HAP-1 (cell line): ENCODE data around the gene DYNLRB2.

Experiments used
- DNase-seq, 2 experiments: peaks; one replicate each; pipeline ENCODE4 v3.0.0-alpha.2; 2016 to 2020; ENCODE audit warnings: low spot score in 2 of 2
- H3K27me3 ChIP-seq: fragments of 250-450 bp; sonication (Bioruptor Pico); 2 replicates; pipeline ENCODE4 v1.5.1; 2020; ENCODE audit warnings: low read depth, mild to moderate bottlenecking, moderate library complexity
- H3K36me3 ChIP-seq: fragments of 250-450 bp; sonication (Bioruptor Pico); replicated peaks from 2 replicates; pipeline ENCODE4 v1.5.1; 2020; ENCODE audit warnings: mild to moderate bottlenecking
- H3K4me1 ChIP-seq: fragments of 250-450 bp; sonication (Bioruptor Pico); 2 replicates; pipeline ENCODE4 v1.5.1; 2020; ENCODE audit warnings: mild to moderate bottlenecking
- H3K4me3 ChIP-seq: fragments of 250-450 bp; sonication (Bioruptor Pico); 2 replicates; pipeline ENCODE4 v1.5.1; 2020; ENCODE audit warnings: mild to moderate bottlenecking, moderate library complexity
- H3K9me3 ChIP-seq: fragments of 250-450 bp; sonication (Bioruptor Pico); 2 replicates; pipeline ENCODE4 v1.5.1; 2020; ENCODE audit warnings: mild to moderate bottlenecking, moderate library complexity
- in situ Hi-C: fragments of 300-500 bp; cut with MboI; formaldehyde crosslinking; loops from 3 replicates; pipeline ENCODE4 v1.14.3; 2020; ENCODE audit warnings: low sequenced_read_pairs, inconsistent platforms, mixed read lengths

DYNLRB2 gene

GRCh38 chr16:80526418-80527061 is 14.3 kb upstream of the DYNLRB2 start:
- no peaks in the 10 kb centered on the region for H3K36me3 ChIP-seq
- no peaks in the 10 kb centered on the region for H3K4me1 ChIP-seq
- H3K9me3 ChIP-seq, result no peaks in the 10 kb centered on the region
- peaks cover 4% of the 10 kb centered on the region; the same call in 1 of the 2 replicates for H3K27me3 ChIP-seq
- H3K4me3 ChIP-seq, result no peak overlapping the region
- DNase-seq, result peak; percentile 49
- in situ Hi-C loops, result loop anchor here (25.0 kb wide), 1 partner anchor 436 kb away; no protein-coding TSS in a partner anchor

DNA sequence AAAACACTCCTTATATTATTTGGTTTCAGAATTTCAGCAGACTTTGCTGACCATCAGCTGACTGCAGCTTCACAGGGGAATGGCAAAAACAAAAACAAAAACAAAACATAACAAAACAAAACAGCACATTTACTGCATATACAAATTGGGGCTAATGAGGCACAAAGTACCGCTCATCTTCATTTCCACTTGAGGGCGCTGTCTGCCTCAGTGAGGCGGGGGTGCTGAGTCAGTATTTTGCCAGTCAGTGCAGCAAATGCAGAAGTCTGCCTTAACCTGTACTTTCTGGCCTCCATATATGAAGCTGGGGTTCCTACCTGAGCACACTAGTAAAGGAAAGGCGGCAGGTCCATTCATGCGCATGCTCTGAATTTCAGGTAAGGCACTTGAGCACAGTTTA is 13.5 kb upstream of the DYNLRB2 start:
- in situ Hi-C loops, result loop anchor here (25.0 kb wide), 1 partner anchor 435 kb away; no protein-coding TSS in a partner anchor
- Histone ChIP-seq H3K4me1 (no peaks in the 10 kb centered on the region), H3K9me3 (no peaks in the 10 kb centered on the region), H3K36me3 (no peaks in the 10 kb centered on the region), H3K27me3 (peaks cover 4% of the 10 kb centered on the region; the same call in 1 of the 2 replicates), H3K4me3 (no peak overlapping the region)
- peak in 1 of 2 experiments; percentile 30 for DNase-seq

DNA sequence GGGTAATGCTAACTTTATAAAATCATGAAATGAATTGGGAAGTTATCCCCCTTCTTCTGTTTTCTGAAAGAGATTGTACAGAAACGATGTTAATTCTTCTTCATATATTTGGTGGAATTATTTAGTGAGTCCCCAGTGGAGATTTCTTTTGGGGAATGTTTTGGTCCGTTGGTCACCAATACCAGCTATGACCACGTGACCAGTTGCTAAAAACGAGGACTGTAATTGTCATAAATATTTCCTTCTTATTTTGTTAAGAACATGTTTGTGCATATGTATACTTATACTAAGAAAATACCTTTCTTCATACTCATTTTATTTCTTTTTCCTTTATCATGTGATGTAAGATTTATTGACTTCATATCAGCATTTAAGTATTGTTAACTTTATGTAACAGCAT is 10.3 kb upstream of the DYNLRB2 start:
- no peak for DNase-seq
- in situ Hi-C loops, result loop anchor here (25.0 kb wide), 1 partner anchor 432 kb away; no protein-coding TSS in a partner anchor
- Histone ChIP-seq H3K4me3 (no peak overlapping the region), H3K27me3 (no peaks in the 10 kb centered on the region), H3K4me1 (no peaks in the 10 kb centered on the region), H3K9me3 (no peaks in the 10 kb centered on the region), H3K36me3 (no peaks in the 10 kb centered on the region)

DNA sequence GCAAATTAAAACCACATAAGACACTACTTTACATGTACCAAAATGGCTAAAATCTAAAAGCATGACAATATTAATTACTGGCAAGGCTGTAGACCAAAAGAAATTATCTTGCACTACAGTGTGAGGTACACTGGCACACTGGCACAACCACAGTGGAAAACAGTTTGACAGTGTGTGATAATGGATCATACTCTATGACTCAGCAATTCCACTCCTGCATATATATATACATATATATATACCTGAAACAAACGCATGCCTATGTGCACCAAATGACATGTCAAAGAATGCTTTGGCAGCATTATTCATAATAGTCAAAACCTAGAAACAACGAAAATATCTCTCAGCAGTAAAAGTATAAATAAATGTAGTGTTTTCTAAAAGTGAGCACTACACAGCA is 4.6 kb upstream of the DYNLRB2 start:
- no peaks in the 10 kb centered on the region for H3K4me1 ChIP-seq
- no peak for DNase-seq
- no peaks in the 10 kb centered on the region for H3K27me3 ChIP-seq
- no peak overlapping the region for H3K4me3 ChIP-seq
- H3K36me3 ChIP-seq, result no peaks in the 10 kb centered on the region
- no peaks in the 10 kb centered on the region for H3K9me3 ChIP-seq
- in situ Hi-C loops, result loop anchor here (25.0 kb wide), 1 partner anchor 426 kb away; no protein-coding TSS in a partner anchor

DNA sequence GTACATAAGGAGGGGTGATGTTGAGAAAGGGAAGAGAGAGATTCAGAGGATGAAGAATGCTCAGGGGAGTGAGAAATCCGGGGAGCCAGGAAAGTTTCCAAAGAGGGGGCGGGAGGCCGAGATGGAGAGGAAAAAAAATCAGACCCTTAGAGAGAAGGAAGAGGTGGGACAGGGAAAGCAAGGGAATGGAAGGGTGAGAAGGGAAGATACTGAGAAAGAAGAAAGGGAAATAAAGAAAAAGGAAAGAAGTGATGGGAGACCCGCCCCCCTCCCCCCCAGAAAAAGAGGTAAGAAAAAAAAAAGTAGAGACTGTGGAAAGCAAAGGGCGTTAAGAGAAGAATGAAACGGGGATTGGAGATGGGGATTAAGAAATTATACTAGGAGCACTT is 507 bp downstream of the DYNLRB2 start:
- in situ Hi-C loops, result loop anchor here (25.0 kb wide), 1 partner anchor 421 kb away; no protein-coding TSS in a partner anchor

GRCh38 chr16:80543162-80543561 is 2.4 kb downstream of the DYNLRB2 start:
- in situ Hi-C loops, result loop anchor here (25.0 kb wide), 1 partner anchor 419 kb away; no protein-coding TSS in a partner anchor
- DNase-seq, result no peak
- Histone ChIP-seq H3K9me3 (no peaks in the 10 kb centered on the region), H3K36me3 (no peaks in the 10 kb centered on the region), H3K4me1 (no peaks in the 10 kb centered on the region), H3K27me3 (no peaks in the 10 kb centered on the region), H3K4me3 (no peak overlapping the region)

More for the DNA sequence above, 507 bp downstream of the DYNLRB2 start:
- Histone ChIP-seq H3K36me3 (no peaks in the 10 kb centered on the region), H3K4me3 (no peak overlapping the region), H3K4me1 (no peaks in the 10 kb centered on the region), H3K9me3 (no peaks in the 10 kb centered on the region), H3K27me3 (no peaks in the 10 kb centered on the region)
- no peak for DNase-seq

- Histone ChIP-seq H3K27me3 (no peaks in the 10 kb centered on the region), H3K4me1 (no peaks in the 10 kb centered on the region), H3K9me3 (no peaks in the 10 kb centered on the region), H3K36me3 (no peaks in the 10 kb centered on the region), H3K4me3 (no peak overlapping the region)
- DNase-seq, result no peak
- in situ Hi-C loops, result loop anchor here (25.0 kb wide), 1 partner anchor 418 kb away; no protein-coding TSS in a partner anchor
Measured at GRCh38 chr16:80544326-80544725, 3.5 kb downstream of the DYNLRB2 start.

DNA sequence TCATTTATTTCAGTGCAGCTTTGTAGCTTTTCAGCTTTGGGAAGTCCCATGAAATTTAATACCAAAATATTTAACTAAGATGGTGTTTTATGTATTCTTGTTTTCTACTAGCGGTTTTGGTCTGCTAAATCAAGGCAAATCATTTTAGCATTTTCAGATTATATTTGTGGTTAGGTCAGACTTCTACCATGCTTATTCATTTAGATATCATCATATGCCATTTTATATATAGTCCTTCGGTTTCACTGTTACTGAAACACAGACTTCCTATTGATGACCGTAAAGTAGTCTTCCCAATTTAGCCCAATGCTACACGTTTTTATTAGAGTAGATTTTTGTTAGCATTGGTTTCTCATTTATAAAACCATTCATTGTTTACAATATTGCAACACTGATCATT is 5.5 kb downstream of the DYNLRB2 start:
- Histone ChIP-seq H3K36me3 (no peaks in the 10 kb centered on the region), H3K4me1 (no peaks in the 10 kb centered on the region), H3K4me3 (no peak overlapping the region), H3K9me3 (no peaks in the 10 kb centered on the region), H3K27me3 (no peaks in the 10 kb centered on the region)
- no peak for DNase-seq
- in situ Hi-C loops, result loop anchor here (25.0 kb wide), 1 partner anchor 416 kb away; no protein-coding TSS in a partner anchor

DNA sequence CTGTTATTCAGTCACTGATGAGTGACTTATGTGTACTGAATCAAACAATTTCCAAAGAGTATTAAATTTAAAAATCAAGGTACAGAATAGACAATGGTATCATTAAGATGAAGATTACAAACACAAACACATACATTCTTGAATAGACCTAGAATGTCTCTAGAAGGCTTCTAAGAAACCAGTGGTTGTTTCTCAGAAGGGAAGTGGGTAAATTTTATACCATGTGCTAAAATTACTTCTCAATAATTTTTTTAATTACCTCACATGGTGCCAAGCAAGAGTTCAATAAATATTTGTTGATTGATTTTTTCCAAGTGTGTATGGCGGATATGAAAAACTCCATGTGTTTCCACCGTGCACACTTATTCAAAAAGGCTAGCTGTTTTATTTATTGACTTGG is 6.4 kb downstream of the DYNLRB2 start:
- Histone ChIP-seq H3K9me3 (no peaks in the 10 kb centered on the region), H3K4me3 (no peak overlapping the region), H3K27me3 (no peaks in the 10 kb centered on the region), H3K4me1 (no peaks in the 10 kb centered on the region), H3K36me3 (no peaks in the 10 kb centered on the region)
- no peak for DNase-seq
- in situ Hi-C loops, result loop anchor here (25.0 kb wide), 1 partner anchor 415 kb away; no protein-coding TSS in a partner anchor

GRCh38 chr16:80552277-80552676 is 11.5 kb downstream of the DYNLRB2 start:
- DNase-seq, result no peak
- H3K4me1 ChIP-seq, result no peaks in the 10 kb centered on the region
- H3K4me3 ChIP-seq, result no peak overlapping the region
- no peaks in the 10 kb centered on the region for H3K36me3 ChIP-seq
- in situ Hi-C loops, result no loop called here
- no peaks in the 10 kb centered on the region for H3K27me3 ChIP-seq
- H3K9me3 ChIP-seq, result no peaks in the 10 kb centered on the region

- Histone ChIP-seq H3K9me3 (no peaks in the 10 kb centered on the region), H3K4me1 (no peaks in the 10 kb centered on the region), H3K4me3 (no peak overlapping the region), H3K27me3 (no peaks in the 10 kb centered on the region), H3K36me3 (no peaks in the 10 kb centered on the region)
- in situ Hi-C loops, result no loop called here
- DNase-seq, result no peak
Measured at GRCh38 chr16:80554033-80554432, 13.2 kb downstream of the DYNLRB2 start.

DNA sequence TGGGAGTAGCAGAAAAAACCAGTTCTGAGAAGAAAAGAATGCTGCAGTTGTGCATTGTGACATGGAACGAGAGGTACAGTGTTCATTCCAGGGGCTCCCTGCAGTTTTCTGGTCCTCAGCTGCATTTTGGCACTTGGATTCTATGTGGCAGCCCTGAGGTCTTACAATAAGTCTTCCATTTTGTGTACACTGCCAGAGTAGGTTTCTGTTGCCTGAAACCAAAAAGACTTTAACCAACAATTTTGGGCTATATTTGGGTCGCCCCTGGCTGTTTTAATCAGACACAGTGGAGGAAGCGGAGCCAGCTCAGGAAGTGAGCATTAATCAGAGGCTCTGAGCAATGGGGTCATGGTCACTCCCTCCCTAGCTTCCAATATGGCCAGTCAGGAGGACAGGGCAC is 15.7 kb downstream of the DYNLRB2 start:
- Histone ChIP-seq H3K4me1 (no peaks in the 10 kb centered on the region), H3K9me3 (no peaks in the 10 kb centered on the region), H3K36me3 (no peaks in the 10 kb centered on the region), H3K4me3 (no peak overlapping the region), H3K27me3 (no peaks in the 10 kb centered on the region)
- in situ Hi-C loops, result no loop called here
- DNase-seq, result no peak

DNA sequence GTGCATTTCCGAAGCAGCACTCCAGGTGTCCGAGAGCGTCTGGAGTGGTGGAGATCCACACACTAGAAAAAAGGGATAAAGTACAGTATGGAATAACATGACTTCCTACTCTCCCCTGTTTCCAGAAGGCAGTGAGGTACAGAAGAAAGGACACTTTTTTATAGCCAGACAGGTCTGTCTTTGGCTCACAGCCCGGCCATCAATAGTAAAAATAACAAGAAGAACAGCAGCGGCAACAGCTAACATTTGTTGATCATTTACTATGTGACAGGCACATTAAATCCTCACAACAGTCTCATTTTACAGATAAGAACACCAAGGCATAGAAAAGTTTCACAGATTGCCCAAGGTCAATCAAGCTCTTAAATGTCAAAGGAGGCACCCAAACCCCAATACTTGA is 16.2 kb downstream of the DYNLRB2 start:
- Histone ChIP-seq H3K27me3 (no peaks in the 10 kb centered on the region), H3K4me1 (no peaks in the 10 kb centered on the region)
- DNase-seq, result no peak

DNA sequence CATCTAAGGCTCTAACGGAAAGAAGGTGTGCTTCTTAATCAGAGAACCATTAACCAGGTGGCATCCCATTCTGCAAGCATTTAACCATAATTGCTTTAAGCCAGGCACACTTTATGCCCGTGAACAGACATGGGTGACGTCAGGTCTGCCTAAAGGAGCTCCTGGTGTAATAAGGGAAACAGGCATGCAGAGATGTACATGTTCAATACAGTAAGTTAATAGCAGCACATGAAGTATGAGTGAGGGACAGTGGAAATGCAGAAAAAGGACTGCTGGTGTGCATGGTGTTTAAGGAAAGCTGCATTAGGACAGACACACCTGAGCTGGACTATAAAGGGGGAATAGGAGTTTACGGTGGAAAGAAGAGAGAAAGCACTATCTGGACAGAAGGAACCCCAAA is 18.6 kb downstream of the DYNLRB2 start:
- no peak for DNase-seq
- H3K4me1 ChIP-seq, result no peaks in the 10 kb centered on the region
- H3K27me3 ChIP-seq, result no peaks in the 10 kb centered on the region
- in situ Hi-C loops, result no loop called here
- H3K4me3 ChIP-seq, result no peak overlapping the region
- no peaks in the 10 kb centered on the region for H3K9me3 ChIP-seq
- H3K36me3 ChIP-seq, result no peaks in the 10 kb centered on the region

More for the DNA sequence above, 16.2 kb downstream of the DYNLRB2 start:
- no peaks in the 10 kb centered on the region for H3K9me3 ChIP-seq
- H3K36me3 ChIP-seq, result no peaks in the 10 kb centered on the region
- in situ Hi-C loops, result no loop called here
- no peak overlapping the region for H3K4me3 ChIP-seq
